ENCODE results near the gene SLC26A2.
A peak's percentile ranks its signal among the peaks of the same experiment; 100 is the strongest.

The SLC26A2 gene

DNA sequence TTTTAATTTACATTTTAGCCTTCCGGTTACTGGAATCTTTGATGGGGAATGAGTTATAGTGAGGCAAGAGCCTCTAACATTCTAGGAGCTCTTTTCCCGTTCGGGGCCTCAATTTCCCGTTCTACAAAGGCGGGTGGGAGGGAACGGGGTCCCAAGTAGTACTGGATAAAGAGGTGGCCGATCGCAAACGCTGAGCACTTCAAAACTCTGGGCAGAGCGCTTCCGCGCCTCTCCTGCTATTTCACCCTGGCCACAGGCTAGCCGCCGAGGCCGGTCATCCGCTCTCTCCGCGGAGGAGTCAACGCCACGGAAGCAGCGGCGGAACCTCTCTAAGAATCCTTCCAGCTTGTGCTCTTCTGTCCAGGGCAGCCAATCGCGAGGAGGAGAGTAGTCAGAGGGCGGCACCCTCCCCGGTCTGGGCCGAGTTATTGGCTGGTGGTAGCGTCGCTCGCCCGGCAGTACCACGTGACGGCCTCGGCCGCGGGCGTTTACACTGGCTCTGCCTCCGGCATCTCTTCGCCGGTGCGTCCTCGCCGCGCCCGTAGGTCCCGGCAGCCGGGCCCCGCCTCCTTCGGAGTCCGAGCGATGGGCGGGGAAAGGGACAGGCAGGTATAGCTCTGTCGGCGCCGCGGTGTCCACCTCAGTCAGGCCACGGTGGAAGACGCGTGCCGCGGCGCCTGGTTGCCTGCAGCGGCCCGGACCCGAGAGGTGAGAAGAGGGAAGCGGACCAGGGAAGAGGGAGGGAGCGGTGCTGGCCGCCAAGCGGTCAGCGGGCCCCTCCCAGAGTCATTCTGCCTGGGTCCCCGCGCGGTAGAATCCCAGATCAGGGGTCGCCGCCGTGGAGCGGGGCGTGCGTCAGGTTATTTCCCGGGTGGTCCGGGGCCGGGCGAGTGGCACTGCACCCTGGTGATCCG is at the start of gene SLC26A2:
TSS of gene SLC26A2 (plus strand) at position 487 of the 914 bp plus-strand sequence. CDS start 16,895 bp downstream, outside the sequence.
- peak; percentile 90 for DNase-seq (ENCODE audit: low read depth)

DNA sequence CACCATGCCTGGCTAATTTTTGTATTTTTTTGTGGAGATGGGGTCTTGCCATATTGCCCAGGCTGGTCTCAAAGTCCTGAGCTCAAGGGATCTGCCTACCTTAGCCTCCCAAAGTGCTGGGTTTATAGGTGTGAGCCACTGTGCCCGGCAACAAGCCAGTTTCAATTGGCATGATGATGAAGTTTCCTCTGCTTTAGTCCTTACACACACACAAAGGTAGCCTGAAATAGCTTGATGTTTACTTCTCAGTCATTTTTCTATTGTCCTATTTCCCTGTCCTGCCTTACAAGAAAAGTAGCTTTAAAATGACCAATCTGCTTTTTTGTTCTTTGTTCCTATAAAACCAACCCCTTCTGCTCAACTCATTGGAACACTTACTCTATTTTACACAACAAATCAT is 49.5 kb upstream of the SLC26A2 start:
- DNase-seq (ENCODE audit: low read depth), result no peak

DNA sequence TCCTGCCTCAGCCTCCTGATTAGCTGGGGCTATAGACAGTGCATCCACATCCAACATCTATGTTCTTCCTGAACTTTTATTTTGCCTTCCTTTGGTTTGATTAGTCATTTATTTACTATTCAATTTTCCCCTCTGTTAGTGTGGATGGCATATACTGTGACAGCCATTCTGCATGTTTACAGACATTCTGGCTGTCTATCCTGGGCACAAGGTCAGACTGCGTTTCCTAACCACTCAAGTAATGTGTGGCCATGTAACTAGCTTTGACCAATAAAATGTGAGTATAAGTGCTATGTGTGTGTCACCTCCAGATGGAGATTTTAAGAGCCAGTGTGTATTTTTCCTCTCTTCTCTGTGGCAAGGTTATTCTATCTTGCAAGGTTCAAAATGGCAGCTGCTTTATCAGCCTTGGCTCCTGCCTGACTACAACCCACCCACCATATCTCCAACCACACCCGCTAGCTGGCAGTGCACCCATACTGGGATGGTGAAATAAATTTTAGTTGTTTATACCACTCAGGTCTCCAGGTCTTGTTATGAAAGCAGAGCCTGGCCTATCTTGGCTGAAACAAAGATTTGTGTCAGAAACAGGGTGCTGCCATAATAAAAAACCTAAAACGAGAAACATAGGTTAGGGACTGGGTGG is 48.2 kb upstream of the SLC26A2 start:
- DNase-seq (ENCODE audit: low read depth), result no peak

DNA sequence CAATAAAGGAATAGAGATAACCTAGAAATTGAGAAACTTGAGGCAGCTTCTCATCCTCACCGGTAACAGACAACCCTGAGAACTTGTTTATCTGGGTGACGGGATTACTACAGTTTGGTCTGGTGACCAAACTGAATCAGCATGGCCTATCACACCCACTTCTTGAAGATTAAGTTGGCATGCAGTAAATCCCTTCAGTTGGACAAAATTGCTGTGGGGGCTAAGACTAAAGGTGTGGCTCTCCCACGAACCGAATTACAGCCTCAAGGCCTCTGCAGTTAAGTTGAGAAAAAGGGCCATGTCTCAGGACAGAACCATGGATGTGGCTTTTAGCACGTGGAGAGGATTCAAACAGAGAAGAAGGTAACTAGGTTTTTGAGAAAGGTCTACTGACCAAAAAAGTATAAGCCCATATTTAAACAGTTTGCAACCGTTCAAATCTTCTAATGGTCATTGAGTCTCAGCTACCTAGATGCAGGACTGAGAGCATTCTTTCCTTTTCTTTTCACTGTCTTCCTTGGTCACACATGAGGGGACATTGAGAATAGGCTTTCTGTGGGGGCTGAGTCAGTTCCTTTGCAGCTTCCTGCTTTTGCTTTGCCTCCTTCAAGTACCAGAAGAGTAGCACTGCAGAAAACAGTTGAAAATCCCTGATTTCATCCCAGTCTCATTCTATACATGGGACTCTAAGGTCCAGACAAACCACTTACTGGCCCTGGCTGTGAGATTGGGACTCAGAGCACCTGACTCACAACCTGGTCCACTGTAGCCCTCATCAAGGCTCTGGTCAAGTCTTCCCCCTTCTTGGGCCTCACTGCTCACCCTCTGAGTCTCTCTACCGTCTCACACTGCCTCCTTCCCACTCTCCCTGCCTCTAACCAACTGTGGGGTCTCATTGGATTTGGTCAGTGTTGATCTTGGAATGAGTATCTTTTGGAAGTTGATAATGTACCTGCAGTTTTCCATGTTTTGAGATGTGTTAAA is 46.8 kb upstream of the SLC26A2 start:
- DNase-seq (ENCODE audit: low read depth), result no peak

DNA sequence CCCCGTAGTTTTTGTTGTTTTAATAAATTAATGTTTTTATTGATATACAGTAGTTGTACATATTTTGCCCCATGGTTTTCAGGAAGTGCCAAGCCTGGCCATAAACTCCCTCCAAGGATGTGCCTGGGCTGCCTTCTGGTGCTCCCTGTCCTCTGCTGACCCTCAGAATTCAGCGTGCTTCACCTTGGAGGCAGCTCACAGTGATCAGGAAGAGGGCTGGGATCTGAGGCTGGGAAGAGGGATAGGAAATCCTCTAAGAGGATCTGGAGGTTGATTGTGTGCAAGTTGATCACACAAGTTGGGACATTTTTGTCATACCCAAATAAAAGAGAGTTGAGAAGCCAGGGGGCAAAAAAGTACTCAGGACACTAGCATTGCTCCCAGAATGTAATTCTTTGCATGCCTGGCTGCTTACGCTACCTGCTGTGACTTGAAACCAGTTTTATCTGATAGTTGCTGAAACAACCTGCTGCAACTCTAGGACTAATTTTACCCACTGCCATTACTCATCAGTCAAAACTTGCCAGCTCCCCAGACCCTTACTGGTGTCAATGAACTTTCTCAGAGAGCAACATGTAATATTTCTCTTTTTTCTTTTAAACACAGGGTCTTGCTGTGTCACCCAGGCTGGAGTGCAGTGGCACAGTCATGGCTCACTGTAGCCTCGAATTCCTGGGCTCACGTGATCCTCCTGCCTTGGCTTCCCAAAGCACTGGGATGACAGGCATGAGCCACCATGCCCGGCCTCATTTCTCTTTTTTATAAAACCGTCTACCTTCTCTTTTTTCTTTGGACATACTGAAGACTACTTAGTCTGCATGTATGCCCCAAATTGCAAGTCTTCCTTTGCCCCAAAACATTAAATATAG is 44.9 kb upstream of the SLC26A2 start:
- no peak for DNase-seq (ENCODE audit: low read depth)

DNA sequence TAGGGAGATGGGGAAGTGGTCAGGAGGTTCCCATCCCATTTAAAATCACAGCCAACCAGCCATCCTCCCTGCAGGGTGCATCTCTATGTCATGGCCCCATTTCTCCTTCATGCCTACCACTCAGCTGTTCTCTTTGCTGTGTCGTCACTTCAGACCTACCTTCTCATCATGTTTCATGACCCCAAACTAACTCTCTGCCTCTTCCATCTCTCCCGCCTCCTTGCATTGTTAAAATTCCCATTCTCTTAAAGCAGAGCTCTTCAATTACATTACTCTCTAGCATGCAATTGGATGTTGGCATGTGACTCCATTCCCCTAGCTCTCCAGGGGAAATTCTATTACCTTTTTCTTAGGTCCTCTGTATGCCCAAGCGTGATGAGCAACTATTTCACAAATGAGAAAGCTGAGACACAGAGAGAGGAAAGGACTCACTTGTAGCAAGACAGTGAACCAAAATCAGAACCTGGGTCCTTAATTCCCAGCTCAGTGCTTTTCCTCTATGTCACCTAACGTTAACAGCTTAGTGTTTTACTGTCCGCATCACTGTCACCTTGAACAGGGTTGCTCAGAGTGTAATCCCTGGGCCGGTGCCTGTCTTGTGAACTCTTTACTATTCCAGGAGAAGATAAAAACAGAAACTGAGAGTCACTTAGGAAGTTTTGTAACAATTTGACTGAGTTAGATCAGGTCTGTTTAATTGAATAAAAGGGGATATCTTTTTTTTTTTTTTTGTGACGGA is 44.1 kb upstream of the SLC26A2 start:
- DNase-seq (ENCODE audit: low read depth), result no peak

DNA sequence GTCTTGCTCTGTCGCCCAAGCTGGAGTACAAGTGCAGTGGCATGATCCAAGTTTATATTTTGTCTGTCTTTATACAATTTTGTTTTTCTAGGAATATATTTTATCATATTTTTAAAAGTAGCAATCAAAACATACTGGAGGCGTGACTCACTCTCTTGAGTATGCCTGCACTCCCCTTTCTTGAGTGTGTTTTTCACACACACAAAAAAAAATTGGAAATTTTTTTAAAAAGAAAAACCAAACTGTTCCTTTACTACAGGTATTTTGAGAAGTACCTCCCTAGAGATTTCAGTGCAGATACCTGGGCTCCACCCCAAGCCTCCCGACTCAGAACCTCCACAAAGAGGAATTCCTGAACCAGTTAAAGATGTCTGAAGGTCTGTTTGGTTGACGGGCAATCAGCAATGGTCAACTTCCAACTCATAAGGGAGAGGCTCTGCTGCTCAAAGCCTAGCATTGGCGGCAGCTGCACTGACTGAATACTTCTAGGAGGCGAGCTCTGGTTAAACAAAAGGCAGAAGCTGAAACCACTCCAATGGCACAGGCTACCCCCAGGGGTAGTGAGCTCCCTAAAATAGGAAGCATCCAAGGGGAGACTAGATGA is 43.4 kb upstream of the SLC26A2 start:
- DNase-seq (ENCODE audit: low read depth), result no peak

DNA sequence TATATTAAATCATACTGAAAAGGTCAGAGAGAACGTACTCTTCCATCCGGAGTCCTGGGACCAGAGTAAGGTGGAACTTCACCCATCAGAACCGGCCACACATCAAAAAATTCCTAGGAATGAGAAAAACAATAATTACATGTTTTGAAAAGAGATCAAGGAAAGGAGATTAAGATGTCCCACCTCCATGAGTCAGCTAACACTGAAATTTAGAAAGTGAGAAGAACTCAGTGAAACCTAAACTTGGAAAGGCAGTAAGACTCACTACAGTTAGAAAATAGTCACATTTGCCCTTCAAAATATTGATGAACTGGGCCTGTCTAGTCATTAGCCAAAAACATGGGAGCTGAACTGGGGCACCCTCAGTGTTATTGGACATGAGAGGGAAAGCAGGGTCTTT is 39.0 kb upstream of the SLC26A2 start:
- DNase-seq (ENCODE audit: low read depth), result no peak

DNA sequence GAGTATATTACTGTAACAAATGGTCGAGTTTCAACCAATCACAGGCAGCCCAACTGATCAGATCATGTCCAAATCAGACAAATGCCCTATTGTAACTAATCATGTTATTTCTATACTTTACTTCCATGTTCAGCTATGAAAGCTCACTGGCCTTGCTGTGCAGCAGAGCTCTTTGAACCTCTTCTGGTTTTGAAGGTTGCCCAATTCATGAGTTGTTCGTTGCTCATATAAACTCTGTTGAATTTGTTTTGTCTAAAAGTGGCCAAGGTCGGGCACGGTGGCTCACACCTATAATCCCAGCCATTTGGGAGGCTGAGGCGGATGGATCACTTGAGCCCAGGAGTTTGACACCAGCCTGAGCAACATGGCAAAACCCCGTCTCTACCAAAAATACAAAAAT is 37.6 kb upstream of the SLC26A2 start:
- DNase-seq (ENCODE audit: low read depth), result no peak

DNA sequence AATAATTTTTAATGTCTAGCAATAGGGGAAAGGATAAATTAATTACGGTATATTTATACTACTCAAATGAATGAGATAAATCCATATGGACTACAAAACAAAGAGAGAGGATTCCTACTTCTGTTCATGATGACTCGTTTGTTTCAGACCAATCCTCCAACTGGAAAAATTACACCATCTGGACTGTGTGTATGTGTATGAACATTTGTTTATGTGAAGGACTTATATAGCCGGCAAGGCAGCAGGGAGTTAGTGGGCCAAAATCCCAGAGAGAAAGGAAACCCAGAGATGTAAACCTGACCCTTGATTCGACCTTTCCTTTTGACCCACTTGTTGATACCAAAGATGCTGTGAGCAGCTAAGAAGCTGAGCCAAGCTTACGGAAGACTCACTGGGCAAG is 36.1 kb upstream of the SLC26A2 start:
- no peak for DNase-seq (ENCODE audit: low read depth)

DNA sequence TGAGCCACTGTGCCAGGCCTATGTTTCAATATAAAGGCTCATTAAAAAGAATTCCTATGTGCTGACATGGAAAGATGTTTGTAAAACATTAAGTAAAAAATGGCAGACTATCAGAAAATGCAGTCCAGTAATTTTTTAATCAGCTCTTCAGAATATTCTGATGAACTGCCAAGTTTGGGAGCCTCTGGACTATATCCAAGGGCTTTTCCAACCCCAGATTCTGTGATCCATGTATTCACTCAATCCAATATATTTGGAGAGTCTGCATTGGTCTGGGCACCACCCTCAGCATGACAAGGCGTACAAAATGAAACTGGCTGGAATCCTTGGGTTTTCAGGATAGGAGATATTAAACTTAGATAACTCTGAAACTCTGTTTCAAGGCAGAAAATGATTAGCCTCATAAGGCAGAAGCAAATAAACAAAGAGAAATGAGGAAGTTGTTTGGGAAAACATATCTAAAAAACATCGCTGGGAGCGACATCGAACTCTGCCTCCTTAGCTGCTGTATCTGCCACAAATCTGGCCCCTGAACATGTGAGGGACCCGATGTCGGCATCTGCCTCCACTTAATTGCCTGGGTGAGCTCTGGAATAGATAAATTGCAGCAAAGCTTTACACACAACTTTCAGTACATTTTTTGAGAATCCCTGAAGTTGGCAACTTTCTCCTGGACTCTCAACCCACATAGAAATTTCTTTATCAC is 30.4 kb upstream of the SLC26A2 start:
- DNase-seq (ENCODE audit: low read depth), result no peak

DNA sequence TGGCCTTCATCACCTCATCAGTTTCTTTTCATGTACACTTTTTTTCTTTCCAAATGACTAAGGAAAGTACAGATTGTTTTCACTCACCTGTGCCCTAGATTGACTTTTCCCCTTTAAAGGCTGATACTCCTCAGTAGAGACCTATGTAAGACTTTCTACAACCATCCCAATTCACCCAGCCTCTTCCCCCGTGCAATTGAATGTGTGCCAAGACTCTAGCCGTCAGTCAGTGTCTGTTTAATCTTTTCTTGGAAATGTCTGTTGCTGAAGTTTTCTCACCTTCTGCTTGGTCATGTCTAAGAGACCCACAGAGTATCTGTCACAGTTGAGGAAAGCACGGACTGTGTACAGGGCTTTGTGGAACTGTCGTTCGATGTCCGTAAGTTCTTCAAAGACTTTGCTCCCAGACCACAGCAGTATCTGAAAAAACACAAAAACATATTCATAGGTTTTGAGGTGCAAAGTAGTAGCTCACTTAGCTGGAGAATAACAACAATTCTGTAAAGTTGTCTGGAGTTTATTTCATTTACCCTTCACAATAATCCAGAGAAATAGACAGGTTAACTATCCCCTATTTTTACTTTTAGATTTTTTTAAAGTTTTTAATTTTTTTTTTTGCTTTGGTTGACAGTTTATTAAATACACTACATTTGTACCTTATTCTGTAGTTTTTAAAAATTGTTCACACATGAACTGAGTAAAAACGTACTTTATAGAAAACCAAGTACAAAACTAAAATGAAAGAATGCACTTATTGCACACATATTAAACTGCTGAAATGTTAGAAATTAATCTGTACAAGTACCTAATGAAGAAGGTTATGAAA is 29.6 kb upstream of the SLC26A2 start:
- DNase-seq (ENCODE audit: low read depth), result no peak

DNA sequence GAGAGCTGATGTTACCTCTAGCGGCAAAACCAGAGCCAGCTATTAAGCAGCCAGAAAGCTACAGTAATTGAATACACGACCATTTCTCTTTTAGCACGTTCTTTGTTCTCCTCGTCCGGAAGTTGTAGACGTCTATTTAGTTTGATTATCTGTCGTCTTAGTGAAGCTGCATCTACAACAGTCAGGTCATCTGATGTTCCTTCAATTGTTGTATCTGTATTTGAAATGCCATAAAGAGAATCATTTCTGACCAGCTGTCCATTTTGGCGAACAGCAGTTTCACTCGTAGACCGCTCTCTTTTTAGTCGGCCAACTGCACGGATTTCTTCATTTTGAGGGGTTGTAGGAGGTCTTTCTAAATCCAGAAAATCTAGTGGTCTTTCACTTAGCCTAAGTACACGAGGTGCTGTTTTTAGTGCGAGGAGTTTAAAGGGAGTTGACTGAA is 28.5 kb upstream of the SLC26A2 start:
- no peak for DNase-seq (ENCODE audit: low read depth)

DNA sequence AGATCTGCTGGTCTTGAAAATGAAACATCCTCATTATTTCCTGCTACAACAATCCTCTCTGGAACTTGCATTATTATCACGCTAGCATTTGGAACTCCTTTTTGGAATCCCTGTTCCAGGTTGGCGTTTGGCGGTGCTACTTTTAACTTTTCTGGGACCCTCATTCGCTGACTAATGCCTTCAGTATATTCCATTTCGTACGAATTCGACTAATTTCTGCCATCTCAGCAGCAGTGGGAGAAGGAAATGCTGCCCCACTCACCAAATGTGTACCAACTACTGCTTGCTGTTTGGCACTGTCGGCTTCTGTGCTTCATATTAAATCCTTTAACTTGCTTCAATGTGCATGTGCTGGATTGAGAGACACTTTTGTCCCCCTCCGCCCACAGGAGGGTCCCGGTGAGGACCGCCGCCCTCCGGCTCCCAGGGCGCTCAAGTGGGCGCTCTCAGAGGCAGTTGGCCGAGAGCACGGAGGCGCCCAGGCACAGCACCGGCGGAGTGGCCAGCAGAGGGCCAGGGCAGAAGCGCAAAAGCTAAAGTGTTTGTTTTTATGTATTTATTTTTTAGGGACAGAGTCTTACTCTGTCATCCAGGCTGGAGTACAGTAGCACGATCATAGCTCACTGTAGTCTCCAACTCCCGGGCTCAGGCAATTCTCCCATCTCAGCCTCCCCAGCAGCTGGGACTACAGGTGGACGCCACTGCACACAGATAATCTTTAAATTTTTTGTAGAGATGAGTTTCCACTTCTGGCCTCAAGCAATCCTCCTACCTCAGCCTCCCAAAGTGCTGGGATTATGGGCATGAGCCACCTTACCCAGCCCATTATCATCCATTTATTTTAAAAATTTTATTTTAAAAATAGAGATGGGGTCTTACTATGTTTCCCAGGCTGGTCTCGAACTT is 27.9 kb upstream of the SLC26A2 start:
- no peak for DNase-seq (ENCODE audit: low read depth)

DNA sequence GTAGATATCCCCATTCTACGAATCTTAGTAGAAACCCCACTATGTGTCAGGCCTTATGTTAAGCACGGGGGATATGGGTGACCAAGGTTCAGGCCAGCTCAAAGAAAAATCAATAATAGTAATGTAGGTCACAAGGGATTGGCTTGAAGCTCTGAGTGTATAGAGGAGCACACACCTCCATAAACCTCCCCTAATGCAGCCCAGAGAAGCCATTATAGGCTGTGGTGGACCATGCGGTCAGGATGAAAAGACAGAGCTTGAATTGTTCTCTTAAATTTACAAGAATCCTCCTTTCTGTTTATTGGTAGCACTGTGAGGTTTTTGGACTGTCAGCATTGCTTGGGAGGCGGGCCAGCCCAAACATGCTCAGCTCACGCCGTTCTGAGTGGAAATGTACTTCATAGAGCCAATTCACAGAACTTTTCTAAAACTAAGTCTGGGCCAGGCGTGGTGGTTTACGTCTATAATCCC is 25.1 kb upstream of the SLC26A2 start:
- no peak for DNase-seq (ENCODE audit: low read depth)

DNA sequence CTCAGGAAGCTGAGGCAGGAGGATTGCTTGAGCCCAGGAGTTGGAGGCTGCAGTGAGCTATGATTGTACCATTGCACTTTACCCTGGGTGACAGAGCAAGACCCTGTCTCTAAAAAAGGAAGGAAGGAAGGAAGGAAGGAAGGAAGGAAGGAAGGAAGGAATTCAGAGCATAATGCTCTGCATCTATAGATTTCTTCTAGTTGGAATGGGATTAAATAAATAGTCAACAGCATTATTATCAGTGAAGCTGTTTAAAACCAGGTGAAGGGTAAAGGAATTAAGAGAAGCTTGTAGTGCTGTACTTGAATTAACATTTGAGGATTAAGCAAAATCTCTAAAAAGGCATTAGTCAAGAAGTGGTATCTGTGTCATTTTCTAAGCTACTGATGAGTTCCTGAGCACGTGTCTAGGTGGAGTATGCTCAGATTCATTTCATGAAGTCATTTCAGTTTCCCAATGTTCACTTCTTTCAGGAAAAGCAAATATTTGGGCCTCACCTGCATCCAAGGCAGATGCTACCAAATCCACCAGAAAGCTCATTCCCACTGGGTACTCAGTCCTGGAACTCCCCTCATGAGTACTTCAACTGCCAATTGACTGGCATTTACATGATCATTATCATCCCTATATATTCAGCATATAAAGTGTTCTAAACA is 24.4 kb upstream of the SLC26A2 start:
- DNase-seq (ENCODE audit: low read depth), result no peak

DNA sequence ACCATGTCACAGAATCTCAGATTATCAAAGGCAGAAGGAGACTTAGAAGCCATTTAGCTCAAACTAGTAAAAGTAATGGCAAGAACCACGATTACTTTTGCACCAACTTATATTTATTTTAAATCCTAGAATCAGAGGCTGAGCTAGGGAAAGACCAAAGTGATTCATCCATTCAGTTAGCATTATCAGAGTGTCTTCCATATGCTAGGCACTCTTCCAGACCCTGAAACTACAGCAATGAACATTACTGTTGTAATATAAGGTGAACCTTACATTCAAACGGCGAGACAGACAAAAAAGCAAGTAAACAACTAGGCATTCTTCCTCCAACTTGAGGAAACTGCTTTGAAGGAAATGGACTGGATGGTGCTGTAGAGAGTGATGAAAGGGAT is 23.9 kb upstream of the SLC26A2 start:
- DNase-seq (ENCODE audit: low read depth), result no peak

Data from GM04503 (cell line).